ENCODE measurements around the gene MSH5. TPM values are rescaled to one million over a fixed set of nuclear protein-coding genes. Genes with fewer than 3 reads are reported as not detected.

Gene MSH5
- total RNA-seq, 1 experiment from 2014 or later, result 43.1 TPM

DNA sequence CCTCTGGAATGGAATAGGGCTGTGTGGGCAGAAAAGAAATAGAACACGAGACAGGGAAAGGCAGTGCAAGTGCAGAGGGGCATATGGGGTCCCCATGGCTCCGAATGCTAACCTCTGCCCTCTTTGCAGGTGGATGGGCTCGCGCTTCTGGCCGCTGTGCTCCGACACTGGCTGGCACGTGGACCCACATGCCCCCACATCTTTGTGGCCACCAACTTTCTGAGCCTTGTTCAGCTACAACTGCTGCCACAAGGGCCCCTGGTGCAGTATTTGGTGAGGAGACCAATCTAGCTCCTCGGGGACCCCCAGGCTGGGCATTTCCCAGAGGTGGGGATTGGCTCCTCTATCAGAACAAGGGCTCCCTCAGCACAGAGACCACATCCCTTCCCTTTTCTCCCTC, 21.5 kb downstream of the MSH5 start (continued):
- TF ChIP-seq, protein P1, sequence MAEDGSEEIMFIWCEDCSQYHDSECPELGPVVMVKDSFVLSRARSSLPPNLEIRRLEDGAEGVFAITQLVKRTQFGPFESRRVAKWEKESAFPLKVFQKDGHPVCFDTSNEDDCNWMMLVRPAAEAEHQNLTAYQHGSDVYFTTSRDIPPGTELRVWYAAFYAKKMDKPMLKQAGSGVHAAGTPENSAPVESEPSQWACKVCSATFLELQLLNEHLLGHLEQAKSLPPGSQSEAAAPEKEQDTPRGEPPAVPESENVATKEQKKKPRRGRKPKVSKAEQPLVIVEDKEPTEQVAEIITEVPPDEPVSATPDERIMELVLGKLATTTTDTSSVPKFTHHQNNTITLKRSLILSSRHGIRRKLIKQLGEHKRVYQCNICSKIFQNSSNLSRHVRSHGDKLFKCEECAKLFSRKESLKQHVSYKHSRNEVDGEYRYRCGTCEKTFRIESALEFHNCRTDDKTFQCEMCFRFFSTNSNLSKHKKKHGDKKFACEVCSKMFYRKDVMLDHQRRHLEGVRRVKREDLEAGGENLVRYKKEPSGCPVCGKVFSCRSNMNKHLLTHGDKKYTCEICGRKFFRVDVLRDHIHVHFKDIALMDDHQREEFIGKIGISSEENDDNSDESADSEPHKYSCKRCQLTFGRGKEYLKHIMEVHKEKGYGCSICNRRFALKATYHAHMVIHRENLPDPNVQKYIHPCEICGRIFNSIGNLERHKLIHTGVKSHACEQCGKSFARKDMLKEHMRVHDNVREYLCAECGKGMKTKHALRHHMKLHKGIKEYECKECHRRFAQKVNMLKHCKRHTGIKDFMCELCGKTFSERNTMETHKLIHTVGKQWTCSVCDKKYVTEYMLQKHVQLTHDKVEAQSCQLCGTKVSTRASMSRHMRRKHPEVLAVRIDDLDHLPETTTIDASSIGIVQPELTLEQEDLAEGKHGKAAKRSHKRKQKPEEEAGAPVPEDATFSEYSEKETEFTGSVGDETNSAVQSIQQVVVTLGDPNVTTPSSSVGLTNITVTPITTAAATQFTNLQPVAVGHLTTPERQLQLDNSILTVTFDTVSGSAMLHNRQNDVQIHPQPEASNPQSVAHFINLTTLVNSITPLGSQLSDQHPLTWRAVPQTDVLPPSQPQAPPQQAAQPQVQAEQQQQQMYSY (CRISPR knock-in tag; IDR thresholded peaks at IDR 0.05), result no peak
- no peak for TF ChIP-seq ZNF423 (CRISPR knock-in tag; IDR thresholded peaks at IDR 0.05)
- no peak for TF ChIP-seq ESRRA (CRISPR knock-in tag; IDR thresholded peaks at IDR 0.05; ENCODE audit: borderline replicate concordance)
- TF ChIP-seq ETV6 (CRISPR knock-in tag; IDR thresholded peaks at IDR 0.05), result no peak
- no peak for TF ChIP-seq CREM (CRISPR knock-in tag; IDR thresholded peaks at IDR 0.05)
- TF ChIP-seq, protein P2, sequence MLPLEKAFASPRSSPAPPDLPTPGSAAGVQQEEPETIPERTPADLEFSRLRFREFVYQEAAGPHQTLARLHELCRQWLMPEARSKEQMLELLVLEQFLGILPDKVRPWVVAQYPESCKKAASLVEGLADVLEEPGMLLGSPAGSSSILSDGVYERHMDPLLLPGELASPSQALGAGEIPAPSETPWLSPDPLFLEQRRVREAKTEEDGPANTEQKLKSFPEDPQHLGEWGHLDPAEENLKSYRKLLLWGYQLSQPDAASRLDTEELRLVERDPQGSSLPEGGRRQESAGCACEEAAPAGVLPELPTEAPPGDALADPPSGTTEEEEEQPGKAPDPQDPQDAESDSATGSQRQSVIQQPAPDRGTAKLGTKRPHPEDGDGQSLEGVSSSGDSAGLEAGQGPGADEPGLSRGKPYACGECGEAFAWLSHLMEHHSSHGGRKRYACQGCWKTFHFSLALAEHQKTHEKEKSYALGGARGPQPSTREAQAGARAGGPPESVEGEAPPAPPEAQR (CRISPR knock-in tag; IDR thresholded peaks at IDR 0.05), result no peak
- no peak for TF ChIP-seq SOX15 (CRISPR knock-in tag; IDR thresholded peaks at IDR 0.05)
- TF ChIP-seq TCF7 (CRISPR knock-in tag; IDR thresholded peaks at IDR 0.05; ENCODE audit: low read depth), result no peak
- TF ChIP-seq SMAD3 (CRISPR knock-in tag; IDR thresholded peaks at IDR 0.05; ENCODE audit: borderline replicate concordance), result no peak
- no peak for TF ChIP-seq ZNF416 (CRISPR knock-in tag; IDR thresholded peaks at IDR 0.05)
- TF ChIP-seq FOXJ3 (CRISPR knock-in tag; IDR thresholded peaks at IDR 0.05; ENCODE audit: borderline replicate concordance), result no peak
- TF ChIP-seq, protein P3, sequence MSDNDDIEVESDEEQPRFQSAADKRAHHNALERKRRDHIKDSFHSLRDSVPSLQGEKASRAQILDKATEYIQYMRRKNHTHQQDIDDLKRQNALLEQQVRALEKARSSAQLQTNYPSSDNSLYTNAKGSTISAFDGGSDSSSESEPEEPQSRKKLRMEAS (CRISPR knock-in tag; IDR thresholded peaks at IDR 0.05), result no peak

DNA sequence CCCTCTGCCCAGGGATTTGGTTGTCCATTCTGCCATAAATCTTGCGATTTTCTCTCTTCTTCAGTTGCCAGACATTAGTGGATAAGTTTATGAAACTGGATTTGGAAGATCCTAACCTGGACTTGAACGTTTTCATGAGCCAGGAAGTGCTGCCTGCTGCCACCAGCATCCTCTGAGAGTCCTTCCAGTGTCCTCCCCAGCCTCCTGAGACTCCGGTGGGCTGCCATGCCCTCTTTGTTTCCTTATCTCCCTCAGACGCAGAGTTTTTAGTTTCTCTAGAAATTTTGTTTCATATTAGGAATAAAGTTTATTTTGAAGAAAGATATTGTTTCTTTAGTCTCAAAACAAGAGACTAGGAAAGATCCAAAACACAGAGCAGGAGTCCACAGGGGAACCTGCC, 22.6 kb downstream of the MSH5 start, which contains the start of gene SAPCD1:
SAPCD1 (plus strand) TSS at position 301 of the 400 bp plus-strand sequence. CDS start 399 bp downstream, outside the sequence.
- Mint-ChIP-seq H3K36me3 (peaks cover 25% of the 10 kb centered on the region), H3K9me3 (no peaks in the 10 kb centered on the region), H3K27me3 (ENCODE audit: low read depth) (no peaks in the 10 kb centered on the region), H3K4me3 (no peak within 1 kb of the TSS), H3K4me1 (peaks cover 23% of the 10 kb centered on the region), H3K27ac (peak within 1 kb of the TSS; percentile 7; the same call in 1 of the 2 replicates)
- no peak for TF ChIP-seq FOXJ3 (CRISPR knock-in tag; IDR thresholded peaks at IDR 0.05; ENCODE audit: borderline replicate concordance)
- TF ChIP-seq, protein P4, sequence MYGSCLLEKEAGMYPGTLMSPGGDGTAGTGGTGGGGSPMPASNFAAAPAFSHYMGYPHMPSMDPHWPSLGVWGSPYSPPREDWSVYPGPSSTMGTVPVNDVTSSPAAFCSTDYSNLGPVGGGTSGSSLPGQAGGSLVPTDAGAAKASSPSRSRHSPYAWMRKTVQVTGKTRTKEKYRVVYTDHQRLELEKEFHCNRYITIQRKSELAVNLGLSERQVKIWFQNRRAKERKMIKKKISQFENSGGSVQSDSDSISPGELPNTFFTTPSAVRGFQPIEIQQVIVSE (CRISPR knock-in tag; IDR thresholded peaks at IDR 0.05; ENCODE audit: borderline replicate concordance), result no peak
- no peak for TF ChIP-seq IRF2 (CRISPR knock-in tag; IDR thresholded peaks at IDR 0.05; ENCODE audit: borderline replicate concordance, low read depth)
- TF ChIP-seq, protein P5, sequence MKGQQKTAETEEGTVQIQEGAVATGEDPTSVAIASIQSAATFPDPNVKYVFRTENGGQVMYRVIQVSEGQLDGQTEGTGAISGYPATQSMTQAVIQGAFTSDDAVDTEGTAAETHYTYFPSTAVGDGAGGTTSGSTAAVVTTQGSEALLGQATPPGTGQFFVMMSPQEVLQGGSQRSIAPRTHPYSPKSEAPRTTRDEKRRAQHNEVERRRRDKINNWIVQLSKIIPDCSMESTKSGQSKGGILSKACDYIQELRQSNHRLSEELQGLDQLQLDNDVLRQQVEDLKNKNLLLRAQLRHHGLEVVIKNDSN (CRISPR knock-in tag; IDR thresholded peaks at IDR 0.05), result no peak
- TF ChIP-seq, protein P6, sequence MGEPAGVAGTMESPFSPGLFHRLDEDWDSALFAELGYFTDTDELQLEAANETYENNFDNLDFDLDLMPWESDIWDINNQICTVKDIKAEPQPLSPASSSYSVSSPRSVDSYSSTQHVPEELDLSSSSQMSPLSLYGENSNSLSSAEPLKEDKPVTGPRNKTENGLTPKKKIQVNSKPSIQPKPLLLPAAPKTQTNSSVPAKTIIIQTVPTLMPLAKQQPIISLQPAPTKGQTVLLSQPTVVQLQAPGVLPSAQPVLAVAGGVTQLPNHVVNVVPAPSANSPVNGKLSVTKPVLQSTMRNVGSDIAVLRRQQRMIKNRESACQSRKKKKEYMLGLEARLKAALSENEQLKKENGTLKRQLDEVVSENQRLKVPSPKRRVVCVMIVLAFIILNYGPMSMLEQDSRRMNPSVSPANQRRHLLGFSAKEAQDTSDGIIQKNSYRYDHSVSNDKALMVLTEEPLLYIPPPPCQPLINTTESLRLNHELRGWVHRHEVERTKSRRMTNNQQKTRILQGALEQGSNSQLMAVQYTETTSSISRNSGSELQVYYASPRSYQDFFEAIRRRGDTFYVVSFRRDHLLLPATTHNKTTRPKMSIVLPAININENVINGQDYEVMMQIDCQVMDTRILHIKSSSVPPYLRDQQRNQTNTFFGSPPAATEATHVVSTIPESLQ (CRISPR knock-in tag; IDR thresholded peaks at IDR 0.05), result no peak
- CTCF ChIA-PET, result interaction anchor here (0.5 to 1.8 kb wide), 2 partner anchors 8 to 13 kb away, joined by 3 to 8 read pairs; no protein-coding TSS in a partner anchor
- DNase-seq (ENCODE audit: low spot score) (no peak), ATAC-seq (no peak)
- POLR2A ChIA-PET, result interaction anchor here (0.6 kb wide), 1 partner anchor 62 kb away, joined by 5 read pairs; no protein-coding TSS in a partner anchor

Data from WTC11 (cell line).